Loucy (cell line): ENCODE measurements around the gene SLC6A13.

ENCODE experiments used
- EZH2phosphoT487 ChIP-seq: fragments of 200-600 bp; IDR thresholded peaks from 2 replicates; pipeline ENCODE4 v1.6.1; 2018; ENCODE audit warnings: antibody characterized with exemption, mild to moderate bottlenecking, moderate library complexity, borderline replicate concordance
- TF ChIP-seq, protein P1 (sequence below): fragments of 200-600 bp; sonication (generic); conservative IDR thresholded peaks from 2 replicates; pipeline ENCODE4 v1.5.1; 2014; ENCODE audit warnings: mild to moderate bottlenecking, antibody characterized with exemption, low read length

- TF ChIP-seq, protein P1, sequence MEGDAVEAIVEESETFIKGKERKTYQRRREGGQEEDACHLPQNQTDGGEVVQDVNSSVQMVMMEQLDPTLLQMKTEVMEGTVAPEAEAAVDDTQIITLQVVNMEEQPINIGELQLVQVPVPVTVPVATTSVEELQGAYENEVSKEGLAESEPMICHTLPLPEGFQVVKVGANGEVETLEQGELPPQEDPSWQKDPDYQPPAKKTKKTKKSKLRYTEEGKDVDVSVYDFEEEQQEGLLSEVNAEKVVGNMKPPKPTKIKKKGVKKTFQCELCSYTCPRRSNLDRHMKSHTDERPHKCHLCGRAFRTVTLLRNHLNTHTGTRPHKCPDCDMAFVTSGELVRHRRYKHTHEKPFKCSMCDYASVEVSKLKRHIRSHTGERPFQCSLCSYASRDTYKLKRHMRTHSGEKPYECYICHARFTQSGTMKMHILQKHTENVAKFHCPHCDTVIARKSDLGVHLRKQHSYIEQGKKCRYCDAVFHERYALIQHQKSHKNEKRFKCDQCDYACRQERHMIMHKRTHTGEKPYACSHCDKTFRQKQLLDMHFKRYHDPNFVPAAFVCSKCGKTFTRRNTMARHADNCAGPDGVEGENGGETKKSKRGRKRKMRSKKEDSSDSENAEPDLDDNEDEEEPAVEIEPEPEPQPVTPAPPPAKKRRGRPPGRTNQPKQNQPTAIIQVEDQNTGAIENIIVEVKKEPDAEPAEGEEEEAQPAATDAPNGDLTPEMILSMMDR = no peak
- no peak for TF ChIP-seq EZH2phosphoT487
Measured at GRCh38 chr12:196436-196835, 66.2 kb downstream of the SLC6A13 start.
